PC-9 (cell line): Measurements from ENCODE around the gene MS4A4A.

Experiments
- CTCF ChIP-seq: fragments of 200-600 bp; sonication (generic); conservative IDR thresholded peaks from 2 replicates; pipeline ENCODE4 v1.6.1; 2017; ENCODE audit warnings: mixed run types, antibody characterized with exemption, mild to moderate bottlenecking, moderate library complexity
- EZH2 ChIP-seq: fragments of 200-600 bp; sonication (generic); IDR thresholded peaks from 2 replicates; pipeline ENCODE4 v1.8.0; 2017; ENCODE audit warnings: antibody characterized with exemption, low read depth

GRCh38 chr11:60334005-60334620, 53.6 kb downstream of the MS4A4A start:
- TF ChIP-seq CTCF (peak; percentile 93), EZH2 (no peak)
